WTC11 (cell line): ENCODE data around the gene MAPKAP1. TPM values are rescaled to one million over a fixed set of nuclear protein-coding genes. Genes with fewer than 3 reads are reported as not detected.

Experiments
- ATAC-seq: fragments of 200-7000 bp; cut with Tn5 transposase; 2 replicates; pipeline ENCODE4 v1.10.0; 2021; ENCODE audit warnings: mild to moderate bottlenecking, moderate library complexity
- CTCF ChIA-PET: fragments of 300-600 bp; sonication (Branson Sonifier 250); formaldehyde crosslinking; loops from one replicate; lab custom pipeline; 2021; ENCODE audit warnings: antibody characterized with exemption; lab: Charles Lee
- POLR2A ChIA-PET: fragments of 350-600 bp; sonication (Branson Sonifier 250); formaldehyde crosslinking; loops from one replicate; lab custom pipeline; 2021; ENCODE audit warnings: antibody characterized with exemption; lab: Charles Lee
- DNase-seq: peaks from one replicate; pipeline ENCODE4 v3.0.0; 2021; ENCODE audit warnings: low spot score
- H3K27ac Mint-ChIP-seq: 2 replicates; pipeline ENCODE4 v1.8.0; 2021; ENCODE audit warnings: mixed read lengths
- H3K27me3 Mint-ChIP-seq: 2 replicates; pipeline ENCODE4 v1.8.0; 2021; ENCODE audit warnings: low read depth, mild to moderate bottlenecking, moderate library complexity, mixed read lengths
- H3K36me3 Mint-ChIP-seq: 2 replicates; pipeline ENCODE4 v1.8.0; 2021; ENCODE audit warnings: mixed read lengths
- H3K4me1 Mint-ChIP-seq: 2 replicates; pipeline ENCODE4 v1.8.0; 2022; ENCODE audit warnings: mixed read lengths
- H3K4me3 Mint-ChIP-seq: 2 replicates; pipeline ENCODE4 v1.8.0; 2021; ENCODE audit warnings: mild to moderate bottlenecking, moderate library complexity, mixed read lengths
- H3K9me3 Mint-ChIP-seq: 2 replicates; pipeline ENCODE4 v1.8.0; 2021; ENCODE audit warnings: mixed read lengths
- E2F4 ChIP-seq: sonication (generic); formaldehyde crosslinking; IDR thresholded peaks from 2 replicates; pipeline ENCODE4 v1.8.1; 2022; ENCODE audit warnings: low read depth, mild to moderate bottlenecking, moderate library complexity, missing genetic modification reagents, borderline replicate concordance
- ELF4 ChIP-seq: sonication (generic); formaldehyde crosslinking; IDR thresholded peaks from 2 replicates; pipeline ENCODE4 v1.8.1; 2022; ENCODE audit warnings: low read depth, mild to moderate bottlenecking, moderate library complexity, missing genetic modification reagents
- GRHL2 ChIP-seq: fragments of 250-450 bp; sonication (Bioruptor Pico); IDR thresholded peaks from 2 replicates; pipeline ENCODE4 v1.8.0; 2022; ENCODE audit warnings: mild to moderate bottlenecking, moderate library complexity; ENCODE audit not compliant: insufficient replicate concordance, severe bottlenecking
- GTF2I ChIP-seq: fragments of 250-450 bp; sonication (Bioruptor Pico); conservative IDR thresholded peaks from 2 replicates; pipeline ENCODE4 v1.4.0; 2021; ENCODE audit warnings: mild to moderate bottlenecking
- IRF2 ChIP-seq: sonication (generic); formaldehyde crosslinking; IDR thresholded peaks from 2 replicates; pipeline ENCODE4 v1.8.0; 2022; ENCODE audit warnings: low read depth, missing genetic modification reagents, borderline replicate concordance
- JUN ChIP-seq: sonication (generic); formaldehyde crosslinking; IDR thresholded peaks from 2 replicates; pipeline ENCODE4 v1.8.0; 2023; ENCODE audit warnings: mild to moderate bottlenecking, missing genetic modification reagents
- KAT7 ChIP-seq: sonication (generic); formaldehyde crosslinking; IDR thresholded peaks from 2 replicates; pipeline ENCODE4 v1.8.1; 2023; ENCODE audit warnings: missing genetic modification reagents, mild to moderate bottlenecking, borderline replicate concordance
- MYBL2 ChIP-seq: sonication (generic); formaldehyde crosslinking; IDR thresholded peaks from 2 replicates; pipeline ENCODE4 v1.8.1; 2023; ENCODE audit warnings: mild to moderate bottlenecking, moderate library complexity, missing genetic modification reagents
- NR1H2 ChIP-seq: sonication (generic); formaldehyde crosslinking; IDR thresholded peaks from 2 replicates; pipeline ENCODE4 v1.9.0; 2021; ENCODE audit warnings: mild to moderate bottlenecking, moderate library complexity, missing genetic modification reagents
- NR3C1 ChIP-seq: sonication (generic); formaldehyde crosslinking; conservative IDR thresholded peaks from 2 replicates; pipeline ENCODE4 v1.8.1; 2023; ENCODE audit warnings: low read depth, mild to moderate bottlenecking, missing genetic modification reagents
- OVOL2 ChIP-seq: fragments of 250-450 bp; sonication (Bioruptor Pico); IDR thresholded peaks from 2 replicates; pipeline ENCODE4 v1.9.0; 2021; ENCODE audit warnings: mild to moderate bottlenecking, borderline replicate concordance
- RELA ChIP-seq: sonication (generic); formaldehyde crosslinking; IDR thresholded peaks from 2 replicates; pipeline ENCODE4 v1.8.1; 2022; ENCODE audit warnings: missing genetic modification reagents, mild to moderate bottlenecking, borderline replicate concordance
- SMAD4 ChIP-seq: sonication (generic); formaldehyde crosslinking; IDR thresholded peaks from 2 replicates; pipeline ENCODE4 v1.8.0; 2022; ENCODE audit warnings: mild to moderate bottlenecking, missing genetic modification reagents
- SOX15 ChIP-seq: fragments of 250-450 bp; sonication (Bioruptor Pico); IDR thresholded peaks from 2 replicates; pipeline ENCODE4 v1.9.0; 2021; ENCODE audit warnings: mild to moderate bottlenecking
- ZNF121 ChIP-seq: sonication (generic); formaldehyde crosslinking; IDR thresholded peaks from 2 replicates; pipeline ENCODE4 v1.8.0; 2023; ENCODE audit warnings: missing genetic modification reagents
- ZNF138 ChIP-seq: sonication (generic); formaldehyde crosslinking; conservative IDR thresholded peaks from 2 replicates; pipeline ENCODE4 v1.8.1; 2022; ENCODE audit warnings: mild to moderate bottlenecking, moderate library complexity, missing genetic modification reagents
- ZNF263 ChIP-seq: sonication (generic); formaldehyde crosslinking; IDR thresholded peaks from 2 replicates; pipeline ENCODE4 v1.8.1; 2022; ENCODE audit warnings: low read depth, mild to moderate bottlenecking, moderate library complexity, missing genetic modification reagents
- ZNF317 ChIP-seq: sonication (generic); formaldehyde crosslinking; IDR thresholded peaks from 2 replicates; pipeline ENCODE4 v1.8.1; 2023; ENCODE audit warnings: low read depth, mild to moderate bottlenecking, moderate library complexity, missing genetic modification reagents, borderline replicate concordance
- ZNF396 ChIP-seq: fragments of 250-450 bp; sonication (Bioruptor Pico); IDR thresholded peaks from 2 replicates; pipeline ENCODE4 v1.8.0; 2021; ENCODE audit warnings: mild to moderate bottlenecking, moderate library complexity, borderline replicate concordance
- ZNF423 ChIP-seq: fragments of 250-450 bp; sonication (Bioruptor Pico); IDR thresholded peaks from 2 replicates; pipeline ENCODE4 v2.1.2; 2022; ENCODE audit warnings: mild to moderate bottlenecking, moderate library complexity
- ZNF671 ChIP-seq: fragments of 250-450 bp; sonication (Bioruptor Pico); IDR thresholded peaks from 2 replicates; pipeline ENCODE4 v1.8.0; 2021; ENCODE audit warnings: mild to moderate bottlenecking
- total RNA-seq: library from RNA; stranded (reverse); gene quantifications from 3 replicates; pipeline ENCODE4 v1.2.3, GENCODE V29; 2021
- TF ChIP-seq, protein P1 (sequence below): sonication (generic); formaldehyde crosslinking; IDR thresholded peaks from 2 replicates; pipeline ENCODE4 v1.8.0; 2022; ENCODE audit warnings: mild to moderate bottlenecking, missing genetic modification reagents
- TF ChIP-seq, protein P2 (sequence below): sonication (generic); formaldehyde crosslinking; IDR thresholded peaks from 2 replicates; pipeline ENCODE4 v1.8.0; 2022; ENCODE audit warnings: mild to moderate bottlenecking, missing genetic modification reagents
- TF ChIP-seq, protein P3 (sequence below): sonication (generic); formaldehyde crosslinking; IDR thresholded peaks from 2 replicates; pipeline ENCODE4 v1.8.0; 2023; ENCODE audit warnings: mild to moderate bottlenecking, missing genetic modification reagents
- TF ChIP-seq, protein P4 (sequence below): sonication (generic); formaldehyde crosslinking; IDR thresholded peaks from 2 replicates; pipeline ENCODE4 v1.8.1; 2023; ENCODE audit warnings: mild to moderate bottlenecking, missing genetic modification reagents, borderline replicate concordance

Gene MAPKAP1
- total RNA-seq, 1 experiment from 2014 or later = 111 TPM

DNA sequence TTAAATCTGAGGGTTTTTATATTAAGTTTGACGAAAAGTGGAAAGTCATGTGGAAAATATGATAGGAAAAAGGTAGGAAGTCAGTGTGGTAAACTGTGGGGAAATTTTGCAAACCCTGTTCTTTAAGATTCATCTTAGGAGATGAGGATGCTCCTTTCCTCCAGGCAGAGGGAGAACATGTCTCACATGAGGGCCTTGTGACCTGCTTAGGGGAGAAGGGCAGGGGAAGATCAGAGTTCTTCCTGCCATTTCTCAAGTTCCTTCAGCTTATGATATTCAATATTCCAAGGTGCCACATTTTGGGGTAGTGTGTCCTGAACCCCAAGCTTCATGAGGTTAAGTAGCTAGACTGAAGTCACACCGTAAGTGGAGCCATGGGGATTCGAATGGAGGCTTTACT lies 53.7 kb downstream of the MAPKAP1 start (continued):
- TF ChIP-seq E2F4 (CRISPR knock-in tag) = no peak
- TF ChIP-seq, protein P1, sequence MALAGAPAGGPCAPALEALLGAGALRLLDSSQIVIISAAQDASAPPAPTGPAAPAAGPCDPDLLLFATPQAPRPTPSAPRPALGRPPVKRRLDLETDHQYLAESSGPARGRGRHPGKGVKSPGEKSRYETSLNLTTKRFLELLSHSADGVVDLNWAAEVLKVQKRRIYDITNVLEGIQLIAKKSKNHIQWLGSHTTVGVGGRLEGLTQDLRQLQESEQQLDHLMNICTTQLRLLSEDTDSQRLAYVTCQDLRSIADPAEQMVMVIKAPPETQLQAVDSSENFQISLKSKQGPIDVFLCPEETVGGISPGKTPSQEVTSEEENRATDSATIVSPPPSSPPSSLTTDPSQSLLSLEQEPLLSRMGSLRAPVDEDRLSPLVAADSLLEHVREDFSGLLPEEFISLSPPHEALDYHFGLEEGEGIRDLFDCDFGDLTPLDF = no peak
- TF ChIP-seq NR3C1 (CRISPR knock-in tag) = no peak
- TF ChIP-seq RELA (CRISPR knock-in tag) = no peak
- TF ChIP-seq OVOL2 (CRISPR knock-in tag) = no peak
- no peak for TF ChIP-seq ZNF423 (CRISPR knock-in tag)
- no peak for TF ChIP-seq ZNF671 (CRISPR knock-in tag)
- no peak for TF ChIP-seq ZNF121 (CRISPR knock-in tag)
- no peak for TF ChIP-seq GTF2I (CRISPR knock-in tag)

DNA sequence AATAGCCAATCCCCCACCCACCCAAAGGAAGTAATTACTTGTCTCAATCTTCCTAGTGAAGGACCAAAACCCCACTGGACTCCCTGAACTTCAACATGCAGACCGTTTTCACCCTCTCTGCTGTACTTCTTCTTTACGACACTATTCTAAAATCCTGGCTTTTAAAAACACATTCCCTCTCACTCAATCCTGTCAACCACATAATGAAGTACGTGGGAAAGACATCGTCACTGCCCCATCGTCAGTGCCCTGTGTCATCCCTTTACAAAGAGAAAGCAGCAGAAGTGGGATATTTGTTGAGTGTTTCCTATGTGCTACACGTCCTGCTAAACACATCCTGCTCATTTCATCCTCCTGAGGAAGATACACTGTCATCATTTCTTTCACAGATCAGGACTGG lies 54.2 kb downstream of the MAPKAP1 start:
- peaks cover 94% of the 10 kb centered on the region for H3K4me1 Mint-ChIP-seq
- POLR2A ChIA-PET = no interaction called here
- no peaks in the 10 kb centered on the region for H3K27me3 Mint-ChIP-seq
- no peak overlapping the region; the same call in 1 of the 2 replicates for H3K4me3 Mint-ChIP-seq
- TF ChIP-seq ZNF138 = no peak
- TF ChIP-seq SOX15 (CRISPR knock-in tag) = no peak
- TF ChIP-seq ZNF396 (CRISPR knock-in tag) = no peak
- TF ChIP-seq, protein P2, sequence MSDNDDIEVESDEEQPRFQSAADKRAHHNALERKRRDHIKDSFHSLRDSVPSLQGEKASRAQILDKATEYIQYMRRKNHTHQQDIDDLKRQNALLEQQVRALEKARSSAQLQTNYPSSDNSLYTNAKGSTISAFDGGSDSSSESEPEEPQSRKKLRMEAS = no peak
- TF ChIP-seq SMAD4 (CRISPR knock-in tag) = no peak
- ATAC-seq = no peak
- H3K27ac Mint-ChIP-seq = peak overlapping the region; percentile 99
- CTCF ChIA-PET = no interaction called here
- DNase-seq = no peak
- H3K9me3 Mint-ChIP-seq = no peaks in the 10 kb centered on the region
- H3K36me3 Mint-ChIP-seq = no peaks in the 10 kb centered on the region

GRCh38 chr9:125652233-125652594 lies 54.8 kb downstream of the MAPKAP1 start:
- DNase-seq = no peak
- Mint-ChIP-seq H3K27ac (peak overlapping the region; percentile 99), H3K36me3 (no peaks in the 10 kb centered on the region), H3K4me3 (no peak overlapping the region), H3K9me3 (no peaks in the 10 kb centered on the region), H3K27me3 (no peaks in the 10 kb centered on the region), H3K4me1 (peaks cover 94% of the 10 kb centered on the region)
- ATAC-seq = no peak
- CTCF ChIA-PET = no interaction called here
- POLR2A ChIA-PET = no interaction called here
- TF ChIP-seq JUN (no peak), KAT7 (CRISPR knock-in tag) (no peak), GRHL2 (no peak), ZNF317 (CRISPR knock-in tag) (no peak), ZNF138 (no peak), OVOL2 (CRISPR knock-in tag) (no peak), SMAD4 (CRISPR knock-in tag) (no peak), NR1H2 (CRISPR knock-in tag) (no peak), ZNF263 (CRISPR knock-in tag) (no peak), MYBL2 (CRISPR knock-in tag) (no peak), IRF2 (no peak), ELF4 (no peak)
- TF ChIP-seq, protein P3, sequence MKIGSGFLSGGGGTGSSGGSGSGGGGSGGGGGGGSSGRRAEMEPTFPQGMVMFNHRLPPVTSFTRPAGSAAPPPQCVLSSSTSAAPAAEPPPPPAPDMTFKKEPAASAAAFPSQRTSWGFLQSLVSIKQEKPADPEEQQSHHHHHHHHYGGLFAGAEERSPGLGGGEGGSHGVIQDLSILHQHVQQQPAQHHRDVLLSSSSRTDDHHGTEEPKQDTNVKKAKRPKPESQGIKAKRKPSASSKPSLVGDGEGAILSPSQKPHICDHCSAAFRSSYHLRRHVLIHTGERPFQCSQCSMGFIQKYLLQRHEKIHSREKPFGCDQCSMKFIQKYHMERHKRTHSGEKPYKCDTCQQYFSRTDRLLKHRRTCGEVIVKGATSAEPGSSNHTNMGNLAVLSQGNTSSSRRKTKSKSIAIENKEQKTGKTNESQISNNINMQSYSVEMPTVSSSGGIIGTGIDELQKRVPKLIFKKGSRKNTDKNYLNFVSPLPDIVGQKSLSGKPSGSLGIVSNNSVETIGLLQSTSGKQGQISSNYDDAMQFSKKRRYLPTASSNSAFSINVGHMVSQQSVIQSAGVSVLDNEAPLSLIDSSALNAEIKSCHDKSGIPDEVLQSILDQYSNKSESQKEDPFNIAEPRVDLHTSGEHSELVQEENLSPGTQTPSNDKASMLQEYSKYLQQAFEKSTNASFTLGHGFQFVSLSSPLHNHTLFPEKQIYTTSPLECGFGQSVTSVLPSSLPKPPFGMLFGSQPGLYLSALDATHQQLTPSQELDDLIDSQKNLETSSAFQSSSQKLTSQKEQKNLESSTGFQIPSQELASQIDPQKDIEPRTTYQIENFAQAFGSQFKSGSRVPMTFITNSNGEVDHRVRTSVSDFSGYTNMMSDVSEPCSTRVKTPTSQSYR = no peak
- TF ChIP-seq, protein P2 = no peak
- TF ChIP-seq, protein P4, sequence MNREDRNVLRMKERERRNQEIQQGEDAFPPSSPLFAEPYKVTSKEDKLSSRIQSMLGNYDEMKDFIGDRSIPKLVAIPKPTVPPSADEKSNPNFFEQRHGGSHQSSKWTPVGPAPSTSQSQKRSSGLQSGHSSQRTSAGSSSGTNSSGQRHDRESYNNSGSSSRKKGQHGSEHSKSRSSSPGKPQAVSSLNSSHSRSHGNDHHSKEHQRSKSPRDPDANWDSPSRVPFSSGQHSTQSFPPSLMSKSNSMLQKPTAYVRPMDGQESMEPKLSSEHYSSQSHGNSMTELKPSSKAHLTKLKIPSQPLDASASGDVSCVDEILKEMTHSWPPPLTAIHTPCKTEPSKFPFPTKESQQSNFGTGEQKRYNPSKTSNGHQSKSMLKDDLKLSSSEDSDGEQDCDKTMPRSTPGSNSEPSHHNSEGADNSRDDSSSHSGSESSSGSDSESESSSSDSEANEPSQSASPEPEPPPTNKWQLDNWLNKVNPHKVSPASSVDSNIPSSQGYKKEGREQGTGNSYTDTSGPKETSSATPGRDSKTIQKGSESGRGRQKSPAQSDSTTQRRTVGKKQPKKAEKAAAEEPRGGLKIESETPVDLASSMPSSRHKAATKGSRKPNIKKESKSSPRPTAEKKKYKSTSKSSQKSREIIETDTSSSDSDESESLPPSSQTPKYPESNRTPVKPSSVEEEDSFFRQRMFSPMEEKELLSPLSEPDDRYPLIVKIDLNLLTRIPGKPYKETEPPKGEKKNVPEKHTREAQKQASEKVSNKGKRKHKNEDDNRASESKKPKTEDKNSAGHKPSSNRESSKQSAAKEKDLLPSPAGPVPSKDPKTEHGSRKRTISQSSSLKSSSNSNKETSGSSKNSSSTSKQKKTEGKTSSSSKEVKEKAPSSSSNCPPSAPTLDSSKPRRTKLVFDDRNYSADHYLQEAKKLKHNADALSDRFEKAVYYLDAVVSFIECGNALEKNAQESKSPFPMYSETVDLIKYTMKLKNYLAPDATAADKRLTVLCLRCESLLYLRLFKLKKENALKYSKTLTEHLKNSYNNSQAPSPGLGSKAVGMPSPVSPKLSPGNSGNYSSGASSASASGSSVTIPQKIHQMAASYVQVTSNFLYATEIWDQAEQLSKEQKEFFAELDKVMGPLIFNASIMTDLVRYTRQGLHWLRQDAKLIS = no peak
